A549 (cell line): ENCODE data around the gene PHF24. TPM values are rescaled to one million over a fixed set of nuclear protein-coding genes. Genes with fewer than 3 reads are reported as not detected.

Experiments
- ATAC-seq, 2 experiments: fragments of 200-7000 bp in 1 of 2; fragments of >200 bp in 1 of 2; cut with Nextera tagmentation in 1 of 2; cut with Tn5 transposase in 1 of 2; 3 replicates each; pipeline versions ENCODE4 v1.8.0 to v1.9.1; 2018 to 2020; ENCODE audit warnings: mild to moderate bottlenecking in 1 of 2, moderate library complexity in 1 of 2
- CTCF ChIA-PET: fragments of 300-600 bp; sonication (Branson Sonifier 250); formaldehyde crosslinking; extraction: SDS; loops from one replicate; lab custom pipeline; 2021; ENCODE audit warnings: antibody characterized with exemption, inconsistent platforms; lab: Yijun Ruan, JAX
- POLR2A ChIA-PET: fragments of 350-600 bp; formaldehyde crosslinking; extraction: SDS; loops from one replicate; lab custom pipeline; 2021; ENCODE audit warnings: antibody characterized with exemption, inconsistent platforms; lab: Yijun Ruan, JAX
- DNase-seq, 2 experiments: peaks; one replicate each; pipeline versions ENCODE4 v3.0.0 to v3.0.0-alpha.2; 2011 to 2016; ENCODE audit warnings: low read depth in 1 of 2, low spot score in 1 of 2
- FAIRE-seq: peaks from 2 replicates; lab custom pipeline; 2011; peaks lifted over from hg19 to GRCh38; lab: Jason Lieb, UNC
- H3K27ac ChIP-seq, 2 experiments: fragments of >200 bp; sonication (Bioruptor Twin); formaldehyde crosslinking; 3 replicates each; pipeline ENCODE4 v1.5.1; 2016 to 2017
- H3K4me1 ChIP-seq: fragments of >200 bp; sonication (Bioruptor Twin); formaldehyde crosslinking; 3 replicates; pipeline ENCODE4 v1.6.1; 2016
- H3K4me2 ChIP-seq: fragments of >200 bp; sonication (Bioruptor Twin); formaldehyde crosslinking; 3 replicates; pipeline ENCODE4 v1.6.1; 2016
- H3K4me3 ChIP-seq: fragments of >200 bp; sonication (Bioruptor Twin); formaldehyde crosslinking; 3 replicates; pipeline ENCODE4 v1.5.1; 2016
- H3K9me3 ChIP-seq: fragments of >200 bp; sonication (Bioruptor Twin); formaldehyde crosslinking; 3 replicates; pipeline ENCODE4 v1.6.1; 2016
- CBX2 ChIP-seq: fragments of 200-600 bp; sonication (generic); IDR thresholded peaks from 2 replicates; pipeline ENCODE4 v1.6.1; 2016; ENCODE audit warnings: low read depth, mild to moderate bottlenecking, borderline replicate concordance
- CBX8 ChIP-seq: fragments of 200-600 bp; sonication (generic); IDR thresholded peaks from 2 replicates; pipeline ENCODE4 v1.6.1; 2016
- CEBPB ChIP-seq, 2 experiments: fragments of >200 bp in 1 of 2; sonication (Bioruptor Twin) in 1 of 2; formaldehyde crosslinking in 1 of 2; IDR thresholded peaks; 2 replicates each; pipeline ENCODE4 v1.6.1; 2012 to 2016
- EHF ChIP-seq: fragments of 250-450 bp; sonication (Bioruptor Pico); IDR thresholded peaks from 2 replicates; pipeline ENCODE4 v1.5.0; 2020; ENCODE audit warnings: mild to moderate bottlenecking
- EHMT2 ChIP-seq: fragments of 200-600 bp; sonication (generic); IDR thresholded peaks from 2 replicates; pipeline ENCODE4 v1.6.1; 2016; ENCODE audit warnings: antibody characterized with exemption, low read depth, mild to moderate bottlenecking, moderate library complexity
- EP300 ChIP-seq, 2 experiments: fragments of >200 bp; sonication (Bioruptor Twin); formaldehyde crosslinking; IDR thresholded peaks; 2 replicates in 1 of 2; 3 replicates in 1 of 2; pipeline ENCODE4 v1.6.1; 2016 to 2017
- ESRRA ChIP-seq: fragments of 150-350 bp; IDR thresholded peaks from 2 replicates; pipeline ENCODE4 v1.6.1; 2014; ENCODE audit warnings: mild to moderate bottlenecking, low read length, borderline replicate concordance
- FOSB ChIP-seq: fragments of 250-450 bp; sonication (Bioruptor Pico); IDR thresholded peaks from 2 replicates; pipeline ENCODE4 v1.5.0; 2020; ENCODE audit warnings: mild to moderate bottlenecking, moderate library complexity
- FOSL2 ChIP-seq, 2 experiments: fragments of 450-650 bp in 1 of 2; fragments of >200 bp in 1 of 2; sonication (Bioruptor Twin) in 1 of 2; formaldehyde crosslinking; IDR thresholded peaks; 2 replicates each; pipeline versions ENCODE4 v1.5.0 to v1.6.1; 2016 to 2020; ENCODE audit warnings: mild to moderate bottlenecking in 1 of 2, moderate library complexity in 1 of 2
- HOXA7 ChIP-seq: fragments of 250-450 bp; sonication (Bioruptor Pico); IDR thresholded peaks from 2 replicates; pipeline ENCODE4 v1.5.0; 2020; ENCODE audit warnings: mild to moderate bottlenecking, moderate library complexity
- JUN ChIP-seq, 2 experiments: fragments of >200 bp; sonication (Bioruptor Twin); formaldehyde crosslinking; IDR thresholded peaks; 2 replicates in 1 of 2; 3 replicates in 1 of 2; pipeline ENCODE4 v1.6.1; 2016 to 2017
- JUNB ChIP-seq: fragments of >200 bp; sonication (Bioruptor Twin); formaldehyde crosslinking; IDR thresholded peaks from 2 replicates; pipeline ENCODE4 v1.6.1; 2016
- KDM5A ChIP-seq: fragments of 200-600 bp; sonication (generic); IDR thresholded peaks from 2 replicates; pipeline ENCODE4 v1.6.1; 2016; ENCODE audit warnings: antibody characterized with exemption, mild to moderate bottlenecking
- MAFK ChIP-seq: fragments of 450-650 bp; IDR thresholded peaks from 2 replicates; pipeline ENCODE4 v1.6.1; 2014; ENCODE audit not compliant: partially characterized antibody
- MAZ ChIP-seq: fragments of 150-350 bp; IDR thresholded peaks from 2 replicates; pipeline ENCODE4 v1.6.1; 2014; ENCODE audit warnings: antibody characterized with exemption, low read depth, low read length, borderline replicate concordance
- MYC ChIP-seq: IDR thresholded peaks from 2 replicates; pipeline ENCODE4 v1.6.1; 2012; ENCODE audit warnings: mild to moderate bottlenecking, inconsistent platforms, low read length, improper control_type of control experiment, borderline replicate concordance
- NPAS2 ChIP-seq: fragments of 250-450 bp; sonication (Bioruptor Pico); IDR thresholded peaks from 2 replicates; pipeline ENCODE4 v1.8.0; 2022; ENCODE audit warnings: mild to moderate bottlenecking, moderate library complexity, borderline replicate concordance
- POLR2A ChIP-seq: IDR thresholded peaks from 2 replicates; pipeline ENCODE4 v1.6.1; 2012; ENCODE audit warnings: mild to moderate bottlenecking, low read length
- POLR2AphosphoS2 ChIP-seq: conservative IDR thresholded peaks from 2 replicates; pipeline ENCODE4 v1.6.1; 2012; ENCODE audit warnings: low read length, improper control_type of control experiment, inconsistent platforms
- RARB ChIP-seq: fragments of 250-450 bp; sonication (Bioruptor Pico); IDR thresholded peaks from 2 replicates; pipeline ENCODE4 v1.8.0; 2021; ENCODE audit warnings: mild to moderate bottlenecking, moderate library complexity
- RCOR1 ChIP-seq: fragments of 150-350 bp; IDR thresholded peaks from 2 replicates; pipeline ENCODE4 v1.6.1; 2014; ENCODE audit warnings: antibody characterized with exemption, low read length, low read depth
- RNF2 ChIP-seq: fragments of 200-600 bp; sonication (generic); IDR thresholded peaks from 2 replicates; pipeline ENCODE4 v1.6.1; 2016; ENCODE audit warnings: low read depth, mild to moderate bottlenecking, antibody characterized with exemption, moderate library complexity, borderline replicate concordance
- TFCP2L1 ChIP-seq: fragments of 250-450 bp; sonication (Bioruptor Pico); IDR thresholded peaks from 2 replicates; pipeline ENCODE4 v1.5.0; 2021; ENCODE audit warnings: mild to moderate bottlenecking
- TP53 ChIP-seq: fragments of 250-450 bp; sonication (Bioruptor Pico); IDR thresholded peaks from 2 replicates; pipeline ENCODE4 v1.5.0; 2021; ENCODE audit warnings: mild to moderate bottlenecking, moderate library complexity
- ZNF302 ChIP-seq: fragments of 250-450 bp; sonication (Bioruptor Pico); IDR thresholded peaks from 2 replicates; pipeline ENCODE4 v1.9.0; 2021; ENCODE audit warnings: inconsistent platforms, mild to moderate bottlenecking, moderate library complexity
- WGBS: methylation state at CpG from one replicate; pipeline ENCODE4 v1.1.6; 2017; ENCODE audit errors: missing lambda C conversion rate; 5-methylcytosine and 5-hydroxymethylcytosine counted together
- polyA plus RNA-seq, 4 experiments: library from polyadenylated mRNA; depleted of rRNA in 3 of 4; stranded (reverse); fragments of >200 nt; fragmentation: RNase III in 1 of 4; extraction: RNeasy Plus Mini Kit Qiagen cat#74134 plus additional on column Dnase treatment in 1 of 4; gene quantifications; 2 replicates in 3 of 4; 3 replicates in 1 of 4; pipeline ENCODE4 v1.2.3, GENCODE V29; 2011 to 2017
- TF ChIP-seq, protein P1 (sequence below): fragments of 200-600 bp; sonication (generic); IDR thresholded peaks from 2 replicates; pipeline ENCODE4 v1.6.1; 2016; ENCODE audit warnings: antibody characterized with exemption, mild to moderate bottlenecking, moderate library complexity
- TF ChIP-seq, protein P2 (sequence below): fragments of 250-450 bp; sonication (Bioruptor Pico); IDR thresholded peaks from 2 replicates; pipeline ENCODE4 v1.5.0; 2021; ENCODE audit warnings: mild to moderate bottlenecking, moderate library complexity, borderline replicate concordance
- TF ChIP-seq, protein P3 (sequence below): IDR thresholded peaks from 2 replicates; pipeline ENCODE4 v1.6.1; 2012; ENCODE audit warnings: low read depth, borderline replicate concordance
- TF ChIP-seq, protein P4 (sequence below): fragments of >200 bp; sonication (Bioruptor Twin); formaldehyde crosslinking; IDR thresholded peaks from 2 replicates; pipeline ENCODE4 v1.6.1; 2016

Gene PHF24
- polyA plus RNA-seq, 2 of the 4 experiments (the other 2 are of a cell fraction) = not detected

DNA sequence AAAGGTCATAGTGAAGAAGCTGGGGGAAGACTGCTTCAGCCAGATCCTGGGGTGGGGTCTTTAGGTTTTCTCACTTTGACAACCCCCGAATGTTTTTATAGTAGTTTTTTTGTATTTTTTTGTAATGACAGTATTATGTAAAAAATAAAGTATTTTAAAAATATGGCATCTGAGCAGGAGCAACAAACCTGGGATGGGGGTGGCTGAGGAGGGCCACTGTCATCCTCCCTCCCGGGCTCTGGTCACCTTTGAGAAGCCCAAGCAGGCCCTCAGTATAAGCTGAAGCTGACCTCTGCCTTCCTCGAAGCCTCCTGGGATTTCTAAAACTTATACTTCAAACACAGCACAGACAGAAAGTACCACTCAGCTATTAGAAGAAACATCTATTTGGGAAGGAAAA lies 40.2 kb downstream of the PHF24 start:
- 88% methylated on average over 3 of the region's 3 CpGs for WGBS
- Histone ChIP-seq H3K9me3 (no peaks in the 10 kb centered on the region), H3K4me3 (no peak overlapping the region), H3K4me2 (no peak overlapping the region), H3K4me1 (peaks cover 25% of the 10 kb centered on the region), H3K27ac (no peak overlapping the region)
- DNase-seq = no peak
- no peak for FAIRE-seq
- no peak for ATAC-seq
- CTCF ChIA-PET = interaction anchor here (0.8 to 10.4 kb wide), 7 partner anchors 9 to 333 kb away, joined by 3 to 132 read pairs (median 3); partner anchors contain the start of genes DNAJB5 and PIGO
- POLR2A ChIA-PET = interaction anchor here (1.2 kb wide), 1 partner anchor 74 kb away, joined by 4 read pairs; the partner anchor contains the start of gene VCP
- TF ChIP-seq RNF2 (no peak), POLR2AphosphoS2 (no peak), CEBPB (IDR thresholded peaks at IDR 0.05) (no peak), MYC (no peak)
- TF ChIP-seq, protein P1, sequence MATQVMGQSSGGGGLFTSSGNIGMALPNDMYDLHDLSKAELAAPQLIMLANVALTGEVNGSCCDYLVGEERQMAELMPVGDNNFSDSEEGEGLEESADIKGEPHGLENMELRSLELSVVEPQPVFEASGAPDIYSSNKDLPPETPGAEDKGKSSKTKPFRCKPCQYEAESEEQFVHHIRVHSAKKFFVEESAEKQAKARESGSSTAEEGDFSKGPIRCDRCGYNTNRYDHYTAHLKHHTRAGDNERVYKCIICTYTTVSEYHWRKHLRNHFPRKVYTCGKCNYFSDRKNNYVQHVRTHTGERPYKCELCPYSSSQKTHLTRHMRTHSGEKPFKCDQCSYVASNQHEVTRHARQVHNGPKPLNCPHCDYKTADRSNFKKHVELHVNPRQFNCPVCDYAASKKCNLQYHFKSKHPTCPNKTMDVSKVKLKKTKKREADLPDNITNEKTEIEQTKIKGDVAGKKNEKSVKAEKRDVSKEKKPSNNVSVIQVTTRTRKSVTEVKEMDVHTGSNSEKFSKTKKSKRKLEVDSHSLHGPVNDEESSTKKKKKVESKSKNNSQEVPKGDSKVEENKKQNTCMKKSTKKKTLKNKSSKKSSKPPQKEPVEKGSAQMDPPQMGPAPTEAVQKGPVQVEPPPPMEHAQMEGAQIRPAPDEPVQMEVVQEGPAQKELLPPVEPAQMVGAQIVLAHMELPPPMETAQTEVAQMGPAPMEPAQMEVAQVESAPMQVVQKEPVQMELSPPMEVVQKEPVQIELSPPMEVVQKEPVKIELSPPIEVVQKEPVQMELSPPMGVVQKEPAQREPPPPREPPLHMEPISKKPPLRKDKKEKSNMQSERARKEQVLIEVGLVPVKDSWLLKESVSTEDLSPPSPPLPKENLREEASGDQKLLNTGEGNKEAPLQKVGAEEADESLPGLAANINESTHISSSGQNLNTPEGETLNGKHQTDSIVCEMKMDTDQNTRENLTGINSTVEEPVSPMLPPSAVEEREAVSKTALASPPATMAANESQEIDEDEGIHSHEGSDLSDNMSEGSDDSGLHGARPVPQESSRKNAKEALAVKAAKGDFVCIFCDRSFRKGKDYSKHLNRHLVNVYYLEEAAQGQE = no peak

DNA sequence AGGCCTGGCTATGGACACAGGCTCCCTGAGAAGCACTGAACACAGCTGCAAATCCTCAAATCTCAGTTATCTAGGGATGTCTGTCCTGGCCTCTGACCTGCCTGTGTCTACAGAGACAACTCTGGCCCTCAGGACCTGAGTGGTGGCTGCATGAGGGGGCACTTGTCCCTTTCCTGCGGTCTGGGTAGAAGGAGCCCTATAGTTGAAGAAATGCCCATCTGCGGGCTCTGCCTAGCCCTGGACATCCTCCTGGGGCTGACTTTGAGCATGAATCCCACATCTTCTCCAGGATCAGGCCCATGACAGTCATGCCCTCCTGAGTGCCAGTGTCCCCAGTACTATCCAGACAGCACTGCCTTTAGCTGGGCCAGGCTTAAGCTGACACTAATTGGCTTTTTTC lies 41.5 kb downstream of the PHF24 start:
- no peak for FAIRE-seq
- POLR2A ChIA-PET = no interaction called here

DNA sequence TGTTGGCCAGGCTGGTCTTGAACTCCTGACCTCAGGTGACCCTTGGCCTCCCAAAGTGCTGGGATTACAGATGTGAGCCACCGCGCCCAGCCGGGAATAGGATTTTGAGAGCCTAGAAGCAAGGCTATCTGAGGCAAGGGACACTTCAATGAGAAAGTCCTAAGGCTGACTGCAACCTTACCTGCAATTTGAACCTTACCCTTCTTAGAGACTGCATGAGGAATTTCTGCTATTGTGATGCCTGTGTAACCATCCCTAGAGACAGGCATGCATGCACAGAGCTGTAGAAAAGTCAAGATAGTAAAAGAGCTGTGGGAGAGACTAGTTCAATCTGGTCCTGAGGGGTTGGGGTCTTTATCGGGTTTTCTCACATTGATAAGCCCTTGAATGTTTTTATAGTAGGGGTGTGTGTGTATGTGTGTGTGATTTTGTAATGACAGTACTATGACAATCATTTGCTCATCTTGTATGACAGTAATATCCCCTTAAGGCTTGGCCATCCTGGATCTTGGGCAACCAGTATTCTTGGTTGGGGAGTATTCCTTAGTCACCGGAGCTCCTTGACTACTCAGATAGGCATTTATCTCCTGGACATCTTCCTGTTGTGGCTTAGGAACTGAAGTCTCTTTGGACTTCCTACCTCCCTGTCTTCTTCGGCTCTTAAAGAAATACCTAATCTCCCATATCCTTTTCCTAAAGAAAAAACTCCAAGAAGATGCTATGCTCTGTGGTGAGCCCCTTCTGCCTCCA lies 42.6 kb downstream of the PHF24 start:
- no peak overlapping the region for H3K27ac ChIP-seq
- no peaks in the 10 kb centered on the region for H3K9me3 ChIP-seq
- DNase-seq = peak in 1 of 2 experiments; percentile 31
- no peak overlapping the region for H3K4me3 ChIP-seq
- ChIA-PET CTCF (interaction anchor here (1.1 to 10.4 kb wide), 5 partner anchors 16 to 103 kb away, joined by 3 to 132 read pairs (median 7); partner anchors contain the start of gene FANCG), POLR2A (interaction anchor here (0.7 to 1.4 kb wide), 2 partner anchors 51 to 72 kb away, joined by 3 to 5 read pairs; partner anchors contain the start of gene VCP)
- FAIRE-seq = no peak
- ATAC-seq = peak; percentile 63 to 70; a peak in 4 of 6 replicates
- WGBS = 82% methylated on average over 6 of the region's 6 CpGs
- peaks cover 5% of the 10 kb centered on the region; the same call in 2 of the 3 replicates for H3K4me1 ChIP-seq
- no peak overlapping the region for H3K4me2 ChIP-seq
- TF ChIP-seq, protein P2, sequence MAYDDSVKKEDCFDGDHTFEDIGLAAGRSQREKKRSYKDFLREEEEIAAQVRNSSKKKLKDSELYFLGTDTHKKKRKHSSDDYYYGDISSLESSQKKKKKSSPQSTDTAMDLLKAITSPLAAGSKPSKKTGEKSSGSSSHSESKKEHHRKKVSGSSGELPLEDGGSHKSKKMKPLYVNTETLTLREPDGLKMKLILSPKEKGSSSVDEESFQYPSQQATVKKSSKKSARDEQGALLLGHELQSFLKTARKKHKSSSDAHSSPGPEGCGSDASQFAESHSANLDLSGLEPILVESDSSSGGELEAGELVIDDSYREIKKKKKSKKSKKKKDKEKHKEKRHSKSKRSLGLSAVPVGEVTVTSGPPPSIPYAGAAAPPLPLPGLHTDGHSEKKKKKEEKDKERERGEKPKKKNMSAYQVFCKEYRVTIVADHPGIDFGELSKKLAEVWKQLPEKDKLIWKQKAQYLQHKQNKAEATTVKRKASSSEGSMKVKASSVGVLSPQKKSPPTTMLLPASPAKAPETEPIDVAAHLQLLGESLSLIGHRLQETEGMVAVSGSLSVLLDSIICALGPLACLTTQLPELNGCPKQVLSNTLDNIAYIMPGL (CRISPR knock-in tag) = no peak
- no peak for TF ChIP-seq ZNF302 (CRISPR knock-in tag)
- TF ChIP-seq CBX8 = no peak
- TF ChIP-seq, protein P3, sequence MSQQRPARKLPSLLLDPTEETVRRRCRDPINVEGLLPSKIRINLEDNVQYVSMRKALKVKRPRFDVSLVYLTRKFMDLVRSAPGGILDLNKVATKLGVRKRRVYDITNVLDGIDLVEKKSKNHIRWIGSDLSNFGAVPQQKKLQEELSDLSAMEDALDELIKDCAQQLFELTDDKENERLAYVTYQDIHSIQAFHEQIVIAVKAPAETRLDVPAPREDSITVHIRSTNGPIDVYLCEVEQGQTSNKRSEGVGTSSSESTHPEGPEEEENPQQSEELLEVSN = no peak
- no peak for TF ChIP-seq ESRRA
- TF ChIP-seq POLR2A = no peak
- no peak for TF ChIP-seq MAZ
- no peak for TF ChIP-seq POLR2AphosphoS2
- no peak for TF ChIP-seq CBX2
- TF ChIP-seq RCOR1 = no peak
- no peak for TF ChIP-seq MAFK

More for the DNA sequence above, 41.5 kb downstream of the PHF24 start:
- H3K9me3 ChIP-seq = no peaks in the 10 kb centered on the region
- H3K4me2 ChIP-seq = no peak overlapping the region
- CTCF ChIA-PET = interaction anchor here (4.1 to 10.4 kb wide), 2 partner anchors 14 to 102 kb away, joined by 16 to 132 read pairs; a partner anchor contains a TSS
- no peak for ATAC-seq
- peaks cover 14% of the 10 kb centered on the region for H3K4me1 ChIP-seq
- H3K4me3 ChIP-seq = no peak overlapping the region
- WGBS = 89% methylated on average over 2 of the region's 2 CpGs
- no peak overlapping the region for H3K27ac ChIP-seq
- no peak for DNase-seq
- no peak for TF ChIP-seq KDM5A
- no peak for TF ChIP-seq POLR2A
- TF ChIP-seq TP53 (CRISPR knock-in tag) = no peak
- TF ChIP-seq ESRRA = no peak
- no peak for TF ChIP-seq FOSB (CRISPR knock-in tag)
- no peak for TF ChIP-seq POLR2AphosphoS2
- no peak for TF ChIP-seq EHMT2
- TF ChIP-seq JUNB = no peak
- TF ChIP-seq NPAS2 = no peak
- no peak for TF ChIP-seq HOXA7 (CRISPR knock-in tag)
- no peak for TF ChIP-seq TFCP2L1 (CRISPR knock-in tag)
- TF ChIP-seq CBX2 = no peak
- TF ChIP-seq, protein P2 (CRISPR knock-in tag) = no peak
- no peak for TF ChIP-seq RARB (CRISPR knock-in tag)
- TF ChIP-seq EP300 (IDR thresholded peaks at IDR 0.05) = no peak
- TF ChIP-seq, protein P4, sequence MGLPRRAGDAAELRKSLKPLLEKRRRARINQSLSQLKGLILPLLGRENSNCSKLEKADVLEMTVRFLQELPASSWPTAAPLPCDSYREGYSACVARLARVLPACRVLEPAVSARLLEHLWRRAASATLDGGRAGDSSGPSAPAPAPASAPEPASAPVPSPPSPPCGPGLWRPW = no peak
- no peak for TF ChIP-seq FOSL2 (IDR thresholded peaks at IDR 0.05)
- no peak for TF ChIP-seq FOSL2 (CRISPR knock-in tag; IDR thresholded peaks at IDR 0.05)
- no peak for TF ChIP-seq EHF (CRISPR knock-in tag)
- TF ChIP-seq JUN (IDR thresholded peaks at IDR 0.05) = no peak
- TF ChIP-seq, all 56 proteins: peak for 0
